ENCODE measurements around the gene FLAD1. TPM values are rescaled to one million over a fixed set of nuclear protein-coding genes. Genes with fewer than 3 reads are reported as not detected.
A peak's percentile ranks its signal among the peaks of the same experiment; 100 is the strongest.

The FLAD1 gene
- total RNA-seq, 1 donor from 2014 or later: 41.9 TPM

DNA sequence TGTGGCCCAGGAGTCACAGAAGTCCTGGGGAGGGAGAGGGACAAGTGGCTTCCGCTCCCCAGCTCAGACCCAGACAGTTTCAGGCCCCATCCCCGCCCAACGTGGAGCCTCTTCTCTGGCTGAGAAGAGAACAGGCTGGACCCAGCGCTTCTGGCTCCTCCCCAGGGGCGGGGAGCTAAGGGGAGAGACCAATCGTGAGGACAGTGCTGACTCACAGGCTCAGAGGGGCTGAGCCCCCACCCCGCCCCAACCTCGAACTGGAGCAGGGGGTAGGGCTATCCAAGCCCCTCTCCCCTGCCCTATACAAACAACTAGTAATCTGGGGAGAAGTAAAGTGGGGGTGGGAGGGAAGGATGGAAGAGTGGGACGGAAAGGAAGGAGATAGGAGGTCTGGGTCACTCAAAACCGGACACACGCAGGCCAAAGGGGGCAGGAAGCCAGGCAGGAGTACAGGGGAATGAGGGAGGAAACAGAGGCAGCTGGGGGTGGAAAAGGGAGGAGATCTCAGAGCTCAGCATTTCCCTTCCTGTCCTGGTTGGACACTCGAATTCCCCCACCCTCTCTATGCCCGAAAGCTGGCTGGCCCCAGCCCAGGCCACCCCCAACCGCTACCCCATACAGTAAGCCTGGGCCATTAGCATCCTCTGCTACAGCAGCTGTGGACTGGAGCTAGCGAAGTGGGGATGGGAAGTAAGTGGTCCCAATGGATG, 12.4 kb upstream of the FLAD1 start, which contains the start of gene SHC1:
TSS of gene SHC1 (minus strand) at position 117 of the 710 bp plus-strand sequence. CDS start 221 bp downstream, outside the sequence.
- no peak for DNase-seq (ENCODE audit: low read depth)
- TF ChIP-seq, protein P1, sequence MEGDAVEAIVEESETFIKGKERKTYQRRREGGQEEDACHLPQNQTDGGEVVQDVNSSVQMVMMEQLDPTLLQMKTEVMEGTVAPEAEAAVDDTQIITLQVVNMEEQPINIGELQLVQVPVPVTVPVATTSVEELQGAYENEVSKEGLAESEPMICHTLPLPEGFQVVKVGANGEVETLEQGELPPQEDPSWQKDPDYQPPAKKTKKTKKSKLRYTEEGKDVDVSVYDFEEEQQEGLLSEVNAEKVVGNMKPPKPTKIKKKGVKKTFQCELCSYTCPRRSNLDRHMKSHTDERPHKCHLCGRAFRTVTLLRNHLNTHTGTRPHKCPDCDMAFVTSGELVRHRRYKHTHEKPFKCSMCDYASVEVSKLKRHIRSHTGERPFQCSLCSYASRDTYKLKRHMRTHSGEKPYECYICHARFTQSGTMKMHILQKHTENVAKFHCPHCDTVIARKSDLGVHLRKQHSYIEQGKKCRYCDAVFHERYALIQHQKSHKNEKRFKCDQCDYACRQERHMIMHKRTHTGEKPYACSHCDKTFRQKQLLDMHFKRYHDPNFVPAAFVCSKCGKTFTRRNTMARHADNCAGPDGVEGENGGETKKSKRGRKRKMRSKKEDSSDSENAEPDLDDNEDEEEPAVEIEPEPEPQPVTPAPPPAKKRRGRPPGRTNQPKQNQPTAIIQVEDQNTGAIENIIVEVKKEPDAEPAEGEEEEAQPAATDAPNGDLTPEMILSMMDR (conservative IDR thresholded peaks at IDR 0.05; ENCODE audit: low read depth, low read length): no peak
- H3K4me3 ChIP-seq (ENCODE audit: low read depth, low read length): peak within 1 kb of the TSS; percentile 54

DNA sequence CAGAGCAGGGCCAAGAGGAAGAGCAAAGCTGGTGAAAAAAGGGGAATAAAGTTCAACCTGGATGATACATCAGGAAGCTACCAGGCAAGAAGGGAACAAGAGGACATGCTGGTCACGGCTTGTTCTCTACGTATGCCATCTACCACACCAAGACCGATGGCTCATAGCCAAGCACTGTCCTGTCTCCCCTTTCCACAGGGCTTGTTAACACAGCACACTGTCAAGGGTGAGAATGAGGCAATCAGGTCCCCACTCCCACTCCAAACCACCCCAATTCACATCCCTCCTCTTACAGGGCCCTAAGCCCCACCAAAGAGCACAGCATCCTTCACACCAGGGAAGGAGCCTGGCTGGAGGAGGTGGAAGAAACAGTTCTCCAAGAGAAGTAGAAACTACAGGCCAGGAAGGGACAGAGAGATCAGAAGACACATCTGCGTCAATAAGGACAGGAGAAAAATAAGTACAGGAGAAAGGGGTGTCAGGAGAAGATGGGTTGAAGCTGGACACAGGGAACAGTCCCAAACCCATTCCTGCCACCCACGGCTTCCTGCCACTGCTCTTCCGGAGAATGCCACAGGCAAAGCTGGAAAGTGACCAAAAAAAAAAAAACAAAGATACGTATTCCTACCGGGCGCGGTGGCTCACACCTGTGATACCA, 11.7 kb upstream of the FLAD1 start:
- TF ChIP-seq, protein P1 (conservative IDR thresholded peaks at IDR 0.05; ENCODE audit: low read depth, low read length): no peak
- H3K4me3 ChIP-seq (ENCODE audit: low read depth, low read length): peak overlapping the region; percentile 54
- no peak for DNase-seq (ENCODE audit: low read depth)

DNA sequence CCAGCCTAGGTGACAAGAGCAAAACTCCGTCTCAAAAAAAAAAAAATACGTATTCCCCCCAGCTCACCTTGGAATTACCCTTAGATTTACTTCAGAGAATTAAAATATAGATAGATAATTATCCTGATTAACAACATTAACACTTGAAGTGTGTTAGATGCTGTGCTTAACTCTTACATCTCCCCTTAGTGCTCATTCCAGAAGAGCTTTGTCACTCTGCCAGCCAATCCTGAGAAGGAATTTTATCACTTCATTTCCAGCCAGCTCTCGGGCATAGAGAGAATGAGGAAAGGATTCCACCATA, 11.0 kb upstream of the FLAD1 start:
- DNase-seq (ENCODE audit: low read depth): no peak
- TF ChIP-seq, protein P1 (conservative IDR thresholded peaks at IDR 0.05; ENCODE audit: low read depth, low read length): no peak
- peak overlapping the region; percentile 80 for H3K4me3 ChIP-seq (ENCODE audit: low read depth, low read length)

DNA sequence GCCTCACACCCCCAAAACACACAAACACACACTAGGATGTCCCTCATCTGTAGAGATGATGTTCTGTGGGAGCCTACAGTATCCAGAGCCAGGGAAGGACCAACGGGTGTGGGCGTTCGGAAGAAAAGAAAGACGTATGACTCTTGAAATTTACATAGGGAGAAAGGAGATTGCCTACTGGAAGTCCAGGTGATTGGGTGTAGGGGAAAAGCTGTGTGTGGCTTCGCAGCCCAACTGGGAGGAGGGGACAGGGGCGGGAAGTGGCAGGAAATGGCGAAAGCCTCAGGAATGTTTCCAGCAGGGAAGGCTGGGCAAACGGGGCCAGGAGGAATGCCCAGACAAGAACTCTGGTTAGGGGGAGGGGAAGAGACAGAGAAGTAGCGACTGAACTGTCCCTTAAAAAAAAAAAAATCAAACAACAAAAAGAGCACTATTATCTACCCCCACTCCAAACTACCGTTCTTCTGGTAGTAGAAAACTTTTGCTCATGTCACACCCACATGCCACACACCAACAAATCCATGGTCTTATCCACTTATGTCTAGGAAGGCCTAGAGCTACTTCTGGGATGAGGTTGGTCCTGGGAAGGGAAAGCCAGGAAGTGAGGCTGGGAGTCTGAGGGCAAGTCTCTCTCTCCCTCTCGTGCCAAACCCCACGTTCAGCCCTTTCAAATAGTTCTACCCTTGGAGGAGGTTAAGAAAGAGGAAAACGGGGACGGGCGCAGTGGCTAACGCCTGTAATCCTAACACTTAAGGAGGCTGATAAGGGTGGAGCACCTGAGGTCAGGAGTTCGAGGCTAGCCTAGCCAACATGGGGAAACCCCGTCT, 10.4 kb upstream of the FLAD1 start:
- DNase-seq (ENCODE audit: low read depth): peak; percentile 74
- peak overlapping the region; percentile 80 for H3K4me3 ChIP-seq (ENCODE audit: low read depth, low read length)
- TF ChIP-seq, protein P1 (conservative IDR thresholded peaks at IDR 0.05; ENCODE audit: low read depth, low read length): no peak

DNA sequence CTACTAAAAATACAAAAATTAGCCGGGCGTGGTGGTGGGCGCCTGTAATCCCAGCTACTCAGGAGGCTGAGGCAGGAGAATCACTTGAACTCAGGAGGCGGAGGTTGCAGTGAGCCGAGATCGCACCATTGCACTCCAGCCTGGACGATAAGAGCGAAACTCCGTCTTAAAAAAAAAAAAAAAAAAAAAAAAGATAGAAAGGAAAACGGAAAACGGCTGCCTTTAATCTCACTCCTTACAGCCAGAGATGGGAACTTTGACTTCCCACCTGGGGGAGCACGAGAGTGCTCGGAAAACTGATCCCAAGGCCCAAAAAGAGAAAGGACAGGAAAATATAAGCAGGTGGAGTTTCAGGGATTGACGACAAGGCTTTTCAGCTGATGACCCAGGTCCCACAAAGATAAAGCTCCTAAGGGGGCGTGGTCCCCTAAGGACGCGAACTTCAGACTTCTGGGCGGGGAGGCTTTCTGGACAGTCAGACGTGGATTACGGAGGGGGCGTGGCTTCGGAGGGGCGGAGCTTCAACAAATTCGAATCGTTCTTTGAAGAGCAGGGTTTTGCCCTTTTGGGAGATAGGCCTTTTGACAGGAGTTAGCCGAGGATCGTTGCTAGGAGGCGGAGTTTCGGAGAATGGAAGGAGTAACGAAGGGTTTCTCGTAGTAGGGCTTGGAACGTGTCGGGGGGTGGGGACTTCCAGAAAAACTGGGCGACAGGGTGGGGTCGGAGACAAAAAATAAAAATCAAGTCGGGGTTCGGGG, 9.6 kb upstream of the FLAD1 start:
- TF ChIP-seq, protein P1 (conservative IDR thresholded peaks at IDR 0.05; ENCODE audit: low read depth, low read length): peak; percentile 29
- H3K4me3 ChIP-seq (ENCODE audit: low read depth, low read length): peak overlapping the region; percentile 80
- peak; percentile 77 for DNase-seq (ENCODE audit: low read depth)

DNA sequence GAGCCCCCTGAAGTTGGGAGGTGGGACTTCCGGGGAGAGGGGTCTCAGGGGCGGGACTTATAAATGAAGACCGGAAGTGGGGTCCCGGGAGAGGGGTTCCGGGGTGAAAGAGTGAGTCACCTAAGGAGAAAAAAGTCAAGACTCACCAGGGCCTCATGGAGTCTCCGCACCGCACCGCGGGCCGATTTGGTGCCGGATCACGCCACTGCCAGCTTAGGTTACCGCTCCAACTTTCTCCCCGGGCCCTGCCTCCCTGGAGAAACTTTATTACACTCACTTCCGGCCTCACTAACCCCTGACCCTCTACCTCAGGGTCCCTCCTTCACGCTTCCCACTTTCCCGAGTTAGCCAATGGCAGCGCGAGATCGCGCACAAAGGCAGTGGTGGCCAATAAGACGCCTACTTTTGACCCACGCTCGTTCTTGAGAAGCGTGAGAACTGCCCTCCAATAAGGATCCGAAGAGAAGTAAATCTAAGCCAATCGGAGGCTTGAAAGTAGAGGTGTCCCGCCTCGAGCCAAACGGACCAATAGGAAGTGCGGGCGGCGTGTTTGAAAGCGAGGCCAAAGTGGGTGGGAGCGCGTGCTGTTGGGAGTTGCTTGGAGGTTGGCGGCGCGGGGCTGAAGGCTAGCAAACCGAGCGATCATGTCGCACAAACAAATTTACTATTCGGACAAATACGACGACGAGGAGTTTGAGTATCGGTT, 8.9 kb upstream of the FLAD1 start, which contains the start of gene CKS1B:
TSS of gene CKS1B (plus strand) at position 580 of the 706 bp plus-strand sequence. CDS start at position 645, 65 bp downstream.
- peak; percentile 100 for DNase-seq (ENCODE audit: low read depth)
- peak within 1 kb of the TSS; percentile 80 for H3K4me3 ChIP-seq (ENCODE audit: low read depth, low read length)
- TF ChIP-seq, protein P1 (conservative IDR thresholded peaks at IDR 0.05; ENCODE audit: low read depth, low read length): no peak
